Measurements from ENCODE around the gene HES2. TPM values are rescaled to one million over a fixed set of nuclear protein-coding genes. Genes with fewer than 3 reads are reported as not detected.

Gene HES2
- total and polyA plus RNA-seq, 2 experiments from 2014 or later, result 0.27 to 1.2 TPM

DNA sequence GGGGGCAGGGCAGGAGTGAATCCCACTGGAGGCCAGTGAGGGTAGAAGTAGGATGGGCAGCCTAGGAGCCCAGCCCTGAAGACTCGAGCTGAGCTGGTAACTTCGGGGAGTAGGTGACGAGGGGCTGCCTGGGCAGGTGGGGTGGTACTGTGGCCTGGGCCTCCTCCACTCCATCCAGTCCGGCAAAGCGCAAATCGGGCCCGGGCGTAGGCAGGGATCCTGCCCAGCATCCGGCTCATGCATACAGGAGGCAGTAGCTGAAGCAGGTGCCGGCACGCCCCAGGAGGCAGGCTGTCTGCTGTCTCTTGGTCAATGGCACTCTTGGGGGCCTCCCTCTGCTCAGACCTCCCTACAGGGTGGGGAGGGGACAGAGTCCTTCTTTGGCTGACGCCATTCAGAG is 47.5 kb upstream of the HES2 start:
- H3K9me2 ChIP-seq (replicated peaks; ENCODE audit: insufficient read depth), result no peaks in the 10 kb centered on the region
- no peak overlapping the region for H3K4me2 ChIP-seq
- TF ChIP-seq EZH2phosphoT487 (IDR thresholded peaks at IDR 0.05; ENCODE audit: low read depth, severe bottlenecking, unreplicated experiment) (no peak), EZH2 (IDR thresholded peaks at IDR 0.05; ENCODE audit: borderline replicate concordance) (no peak)
- TF ChIP-seq, protein P1, sequence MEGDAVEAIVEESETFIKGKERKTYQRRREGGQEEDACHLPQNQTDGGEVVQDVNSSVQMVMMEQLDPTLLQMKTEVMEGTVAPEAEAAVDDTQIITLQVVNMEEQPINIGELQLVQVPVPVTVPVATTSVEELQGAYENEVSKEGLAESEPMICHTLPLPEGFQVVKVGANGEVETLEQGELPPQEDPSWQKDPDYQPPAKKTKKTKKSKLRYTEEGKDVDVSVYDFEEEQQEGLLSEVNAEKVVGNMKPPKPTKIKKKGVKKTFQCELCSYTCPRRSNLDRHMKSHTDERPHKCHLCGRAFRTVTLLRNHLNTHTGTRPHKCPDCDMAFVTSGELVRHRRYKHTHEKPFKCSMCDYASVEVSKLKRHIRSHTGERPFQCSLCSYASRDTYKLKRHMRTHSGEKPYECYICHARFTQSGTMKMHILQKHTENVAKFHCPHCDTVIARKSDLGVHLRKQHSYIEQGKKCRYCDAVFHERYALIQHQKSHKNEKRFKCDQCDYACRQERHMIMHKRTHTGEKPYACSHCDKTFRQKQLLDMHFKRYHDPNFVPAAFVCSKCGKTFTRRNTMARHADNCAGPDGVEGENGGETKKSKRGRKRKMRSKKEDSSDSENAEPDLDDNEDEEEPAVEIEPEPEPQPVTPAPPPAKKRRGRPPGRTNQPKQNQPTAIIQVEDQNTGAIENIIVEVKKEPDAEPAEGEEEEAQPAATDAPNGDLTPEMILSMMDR (IDR thresholded peaks at IDR 0.05; ENCODE audit: poor library complexity), result no peak
- H3K27me3 ChIP-seq, result no peaks in the 10 kb centered on the region
- 97% methylated on average over 12 of the region's 12 CpGs for WGBS (ENCODE audit: low lambda C conversion rate, missing lambda C conversion rate)
- H3K27ac ChIP-seq, result no peak overlapping the region
- no peaks in the 10 kb centered on the region for H3K36me3 ChIP-seq (replicated peaks; ENCODE audit: insufficient read depth, low read depth)
- DNase-seq (ENCODE audit: low spot score), result no peak
- no peaks in the 10 kb centered on the region for H3K4me1 ChIP-seq (ENCODE audit: insufficient read depth)
- H3K79me2 ChIP-seq, result no peaks in the 10 kb centered on the region
- no peaks in the 10 kb centered on the region for H4K20me1 ChIP-seq (ENCODE audit: insufficient read depth, poor library complexity, severe bottlenecking)
- H3K4me3 ChIP-seq, result no peak overlapping the region
- H3K9me3 ChIP-seq (ENCODE audit: low read depth), result no peaks in the 10 kb centered on the region
- no peak overlapping the region for H2AFZ ChIP-seq

GRCh38 chr1:6466751-6467150 is 47.0 kb upstream of the HES2 start:
- Histone ChIP-seq H3K4me1 (ENCODE audit: insufficient read depth) (no peaks in the 10 kb centered on the region), H4K20me1 (ENCODE audit: insufficient read depth, poor library complexity, severe bottlenecking) (no peaks in the 10 kb centered on the region), H3K9me3 (ENCODE audit: low read depth) (no peaks in the 10 kb centered on the region), H3K27ac (no peak overlapping the region), H3K9me2 (replicated peaks; ENCODE audit: insufficient read depth) (no peaks in the 10 kb centered on the region), H3K27me3 (no peaks in the 10 kb centered on the region), H3K4me2 (no peak overlapping the region), H3K36me3 (replicated peaks; ENCODE audit: insufficient read depth, low read depth) (no peaks in the 10 kb centered on the region), H2AFZ (no peak overlapping the region), H3K79me2 (no peaks in the 10 kb centered on the region), H3K4me3 (no peak overlapping the region)
- TF ChIP-seq, protein P1 (IDR thresholded peaks at IDR 0.05; ENCODE audit: poor library complexity), result no peak
- TF ChIP-seq EZH2 (IDR thresholded peaks at IDR 0.05; ENCODE audit: borderline replicate concordance) (no peak), EZH2phosphoT487 (IDR thresholded peaks at IDR 0.05; ENCODE audit: low read depth, severe bottlenecking, unreplicated experiment) (no peak)
- 97% methylated on average over 5 of the region's 5 CpGs for WGBS (ENCODE audit: low lambda C conversion rate, missing lambda C conversion rate)
- no peak for DNase-seq (ENCODE audit: low spot score)

DNA sequence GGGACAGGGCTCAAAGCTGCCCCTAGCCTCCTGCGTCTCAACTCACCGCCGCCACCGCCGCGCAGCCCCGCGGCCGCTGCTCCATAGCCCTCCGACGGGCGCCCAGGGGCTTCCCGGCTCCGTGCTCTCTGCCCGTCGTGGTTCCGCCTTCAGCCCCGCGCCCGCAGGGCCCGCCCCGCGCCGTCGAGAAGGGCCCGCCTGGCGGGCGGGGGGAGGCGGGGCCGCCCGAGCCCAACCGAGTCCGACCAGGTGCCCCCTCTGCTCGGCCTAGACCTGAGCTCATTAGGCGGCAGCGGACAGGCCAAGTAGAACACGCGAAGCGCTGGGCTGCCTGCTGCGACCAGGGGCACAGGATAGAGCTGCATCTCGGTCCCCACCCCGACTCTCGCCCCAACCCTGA is 46.3 kb upstream of the HES2 start, which contains the start of gene TNFRSF25:
Gene TNFRSF25 (minus strand): TSS at position 151 of the 400 bp plus-strand sequence. CDS start 66 bp downstream, at position 85.
- Histone ChIP-seq H3K27ac (no peak within 1 kb of the TSS), H3K79me2 (no peaks in the 10 kb centered on the region), H3K9me2 (replicated peaks; ENCODE audit: insufficient read depth) (no peaks in the 10 kb centered on the region), H4K20me1 (ENCODE audit: insufficient read depth, poor library complexity, severe bottlenecking) (no peaks in the 10 kb centered on the region), H2AFZ (no peak within 1 kb of the TSS), H3K4me1 (ENCODE audit: insufficient read depth) (no peaks in the 10 kb centered on the region), H3K4me3 (no peak within 1 kb of the TSS), H3K4me2 (no peak within 1 kb of the TSS), H3K36me3 (replicated peaks; ENCODE audit: insufficient read depth, low read depth) (no peaks in the 10 kb centered on the region), H3K9me3 (ENCODE audit: low read depth) (no peaks in the 10 kb centered on the region), H3K27me3 (no peaks in the 10 kb centered on the region)
- TF ChIP-seq, protein P1 (IDR thresholded peaks at IDR 0.05; ENCODE audit: poor library complexity), result no peak
- TF ChIP-seq EZH2 (IDR thresholded peaks at IDR 0.05; ENCODE audit: borderline replicate concordance) (no peak), EZH2phosphoT487 (IDR thresholded peaks at IDR 0.05; ENCODE audit: low read depth, severe bottlenecking, unreplicated experiment) (no peak)
- WGBS (ENCODE audit: low lambda C conversion rate, missing lambda C conversion rate), result 66% methylated on average over 27 of the region's 43 CpGs
- no peak for DNase-seq (ENCODE audit: low spot score)
